ENCODE measurements around the gene CCDC9. TPM values are rescaled to one million over a fixed set of nuclear protein-coding genes. Genes with fewer than 3 reads are reported as not detected.
"Not testable (repeated sequence)": the region's sequence is repeated elsewhere in the genome, so short reads cannot be mapped to it uniquely, and the experiment has no call there.

CCDC9 gene
- total RNA-seq, 2 experiments from 2014 or later: 43.6 to 47.7 TPM

GRCh38 chr19:47239152-47239551 lies 17.2 kb upstream of the CCDC9 start:
- no peaks in the 10 kb centered on the region for H3K9me3 Mint-ChIP-seq
- intact Hi-C loops (cut with micrococcal nuclease): no loop called here
- peaks cover 25% of the 10 kb centered on the region for H3K4me1 Mint-ChIP-seq (ENCODE audit: low read depth)
- peaks cover 4% of the 10 kb centered on the region for H3K36me3 Mint-ChIP-seq (ENCODE audit: low read depth)
- H3K4me3 Mint-ChIP-seq: peak overlapping the region; percentile 33
- CTCF ChIA-PET: interaction anchor here (0.6 to 1.0 kb wide), 3 partner anchors 27 to 110 kb away, joined by 3 to 4 read pairs (median 4); partner anchors contain the start of gene DHX34
- no peak overlapping the region for H3K27ac Mint-ChIP-seq
- no peaks in the 10 kb centered on the region for H3K27me3 Mint-ChIP-seq (ENCODE audit: low read depth)
- no peak for DNase-seq

GRCh38 chr19:47239610-47240296 lies 16.6 kb upstream of the CCDC9 start:
- CTCF ChIA-PET: interaction anchor here (0.6 to 1.7 kb wide), 3 partner anchors 28 to 90 kb away, joined by 3 to 6 read pairs (median 4); no protein-coding TSS in a partner anchor

GRCh38 chr19:47240556-47240955 lies 15.8 kb upstream of the CCDC9 start:
- no peak overlapping the region for H3K4me3 Mint-ChIP-seq
- peaks cover 4% of the 10 kb centered on the region for H3K36me3 Mint-ChIP-seq (ENCODE audit: low read depth)
- no peaks in the 10 kb centered on the region for H3K27me3 Mint-ChIP-seq (ENCODE audit: low read depth)
- H3K27ac Mint-ChIP-seq: no peak overlapping the region
- peaks cover 34% of the 10 kb centered on the region for H3K4me1 Mint-ChIP-seq (ENCODE audit: low read depth)
- intact Hi-C loops (cut with micrococcal nuclease): no loop called here
- no peak for DNase-seq
- CTCF ChIA-PET: interaction anchor here (1.7 kb wide), 1 partner anchor 30 kb away, joined by 6 read pairs; no protein-coding TSS in a partner anchor
- no peaks in the 10 kb centered on the region for H3K9me3 Mint-ChIP-seq

More at GRCh38 chr19:47239610-47240296, 16.6 kb upstream of the CCDC9 start:
- peak; percentile 59 for DNase-seq
- intact Hi-C loops (cut with micrococcal nuclease): no loop called here
- H3K27ac Mint-ChIP-seq: no peak overlapping the region
- H3K9me3 Mint-ChIP-seq: no peaks in the 10 kb centered on the region
- peaks cover 4% of the 10 kb centered on the region for H3K36me3 Mint-ChIP-seq (ENCODE audit: low read depth)
- H3K4me1 Mint-ChIP-seq (ENCODE audit: low read depth): peaks cover 29% of the 10 kb centered on the region
- H3K4me3 Mint-ChIP-seq: peak overlapping the region; percentile 26
- no peaks in the 10 kb centered on the region for H3K27me3 Mint-ChIP-seq (ENCODE audit: low read depth)

GRCh38 chr19:47240996-47241918 lies 15.1 kb upstream of the CCDC9 start:
- no peak overlapping the region for H3K4me3 Mint-ChIP-seq
- CTCF ChIA-PET: interaction anchor here (0.6 to 1.7 kb wide), 2 partner anchors 31 to 55 kb away, joined by 3 to 6 read pairs; no protein-coding TSS in a partner anchor
- no peaks in the 10 kb centered on the region for H3K27me3 Mint-ChIP-seq (ENCODE audit: low read depth)
- H3K4me1 Mint-ChIP-seq (ENCODE audit: low read depth): peaks cover 34% of the 10 kb centered on the region
- H3K36me3 Mint-ChIP-seq (ENCODE audit: low read depth): peaks cover 4% of the 10 kb centered on the region
- intact Hi-C loops (cut with micrococcal nuclease): loop anchor here (1.0 kb wide), 1 partner anchor 9 kb away; no protein-coding TSS in a partner anchor
- DNase-seq: peak; percentile 95
- no peak overlapping the region for H3K27ac Mint-ChIP-seq
- no peaks in the 10 kb centered on the region for H3K9me3 Mint-ChIP-seq

- Mint-ChIP-seq H3K36me3 (ENCODE audit: low read depth) (peaks cover 4% of the 10 kb centered on the region), H3K4me1 (ENCODE audit: low read depth) (peaks cover 34% of the 10 kb centered on the region)
Measured at GRCh38 chr19:47241919-47242577, 14.3 kb upstream of the CCDC9 start.

GRCh38 chr19:47243364-47243775 lies 13.0 kb upstream of the CCDC9 start:
- Mint-ChIP-seq H3K36me3 (ENCODE audit: low read depth) (peaks cover 4% of the 10 kb centered on the region), H3K4me3 (peak overlapping the region; percentile 97), H3K27me3 (ENCODE audit: low read depth) (no peaks in the 10 kb centered on the region), H3K4me1 (ENCODE audit: low read depth) (peaks cover 37% of the 10 kb centered on the region), H3K9me3 (no peaks in the 10 kb centered on the region), H3K27ac (peak overlapping the region; percentile 97)
- intact Hi-C loops (cut with micrococcal nuclease): no loop called here
- no peak for DNase-seq
- CTCF ChIA-PET: interaction anchor here (1.0 to 6.2 kb wide), 10 partner anchors 17 to 230 kb away, joined by 3 to 189 read pairs (median 30); partner anchors contain the start of genes SAE1 and ZC3H4

More at GRCh38 chr19:47241919-47242577, 14.3 kb upstream of the CCDC9 start:
- CTCF ChIA-PET: interaction anchor here (0.6 kb wide), 1 partner anchor 55 kb away, joined by 3 read pairs; no protein-coding TSS in a partner anchor
- H3K27me3 Mint-ChIP-seq (ENCODE audit: low read depth): no peaks in the 10 kb centered on the region
- H3K9me3 Mint-ChIP-seq: no peaks in the 10 kb centered on the region
- no peak overlapping the region for H3K27ac Mint-ChIP-seq
- intact Hi-C loops (cut with micrococcal nuclease): loop anchor here (1.0 kb wide), 1 partner anchor 10 kb away; no protein-coding TSS in a partner anchor
- no peak for DNase-seq
- no peak overlapping the region for H3K4me3 Mint-ChIP-seq

GRCh38 chr19:47243776-47244547 lies 12.4 kb upstream of the CCDC9 start:
- intact Hi-C loops (cut with micrococcal nuclease): loop anchor here (1.0 kb wide), 11 partner anchors 12 to 209 kb away; partner anchors contain the start of genes CCDC9, INAFM1, SAE1 and ZC3H4
- H3K4me3 Mint-ChIP-seq: peak overlapping the region; percentile 97
- peaks cover 34% of the 10 kb centered on the region for H3K4me1 Mint-ChIP-seq (ENCODE audit: low read depth)
- peak; percentile 95 for DNase-seq
- H3K27me3 Mint-ChIP-seq (ENCODE audit: low read depth): no peaks in the 10 kb centered on the region
- H3K36me3 Mint-ChIP-seq (ENCODE audit: low read depth): peaks cover 4% of the 10 kb centered on the region
- CTCF ChIA-PET: interaction anchor here (0.6 to 6.2 kb wide), 37 partner anchors 8 to 231 kb away, joined by 3 to 189 read pairs (median 6); partner anchors contain the start of genes CCDC9, DHX34, INAFM1 and SAE1
- peak overlapping the region; percentile 97 for H3K27ac Mint-ChIP-seq
- no peaks in the 10 kb centered on the region for H3K9me3 Mint-ChIP-seq

GRCh38 chr19:47247308-47247990 lies 8.9 kb upstream of the CCDC9 start:
- DNase-seq: peak; percentile 90
- peaks cover 20% of the 10 kb centered on the region for H3K4me1 Mint-ChIP-seq (ENCODE audit: low read depth)
- peak overlapping the region; percentile 19 for H3K27ac Mint-ChIP-seq
- H3K4me3 Mint-ChIP-seq: peak overlapping the region; percentile 32
- CTCF ChIA-PET: interaction anchor here (0.8 to 6.2 kb wide), 22 partner anchors 9 to 234 kb away, joined by 3 to 189 read pairs (median 5); partner anchors contain the start of gene CCDC9
- H3K27me3 Mint-ChIP-seq (ENCODE audit: low read depth): no peaks in the 10 kb centered on the region
- intact Hi-C loops (cut with micrococcal nuclease): loop anchor here (1.0 kb wide), 1 partner anchor 234 kb away; no protein-coding TSS in a partner anchor
- H3K9me3 Mint-ChIP-seq: no peaks in the 10 kb centered on the region
- peaks cover 4% of the 10 kb centered on the region for H3K36me3 Mint-ChIP-seq (ENCODE audit: low read depth)

GRCh38 chr19:47253016-47253415 lies 3.3 kb upstream of the CCDC9 start:
- H3K4me1 Mint-ChIP-seq (ENCODE audit: low read depth): peaks cover 12% of the 10 kb centered on the region
- H3K4me3 Mint-ChIP-seq; H3K36me3 Mint-ChIP-seq (ENCODE audit: low read depth); DNase-seq; H3K9me3 Mint-ChIP-seq; intact Hi-C loops (cut with micrococcal nuclease); H3K27me3 Mint-ChIP-seq (ENCODE audit: low read depth); H3K27ac Mint-ChIP-seq: not testable (repeated sequence)
- CTCF ChIA-PET: interaction anchor here (0.5 to 1.4 kb wide), 3 partner anchors 9 to 97 kb away, joined by 3 to 5 read pairs (median 4); no protein-coding TSS in a partner anchor

GRCh38 chr19:47253467-47253881 lies 2.9 kb upstream of the CCDC9 start:
- H3K4me3 Mint-ChIP-seq: no peak overlapping the region
- intact Hi-C loops (cut with micrococcal nuclease): no loop called here
- H3K4me1 Mint-ChIP-seq (ENCODE audit: low read depth): peaks cover 16% of the 10 kb centered on the region
- CTCF ChIA-PET: interaction anchor here (0.6 to 1.4 kb wide), 2 partner anchors 9 to 42 kb away, joined by 3 to 5 read pairs; no protein-coding TSS in a partner anchor
- no peak overlapping the region for H3K27ac Mint-ChIP-seq
- no peak for DNase-seq
- no peaks in the 10 kb centered on the region for H3K9me3 Mint-ChIP-seq
- peaks cover 13% of the 10 kb centered on the region for H3K36me3 Mint-ChIP-seq (ENCODE audit: low read depth)
- H3K27me3 Mint-ChIP-seq (ENCODE audit: low read depth): no peaks in the 10 kb centered on the region
